GM12878 (cell line): Measurements from ENCODE around the gene RACGAP1. TPM values are rescaled to one million over a fixed set of nuclear protein-coding genes. Genes with fewer than 3 reads are reported as not detected.

Source experiments
- ATAC-seq: fragments of 200-7000 bp; cut with Tn5 transposase; 3 replicates; pipeline ENCODE4 v1.9.1; 2020; ENCODE audit warnings: mild to moderate bottlenecking, moderate library complexity
- BruUV-seq: library from RNA; stranded (reverse); fragments of 400-500 nt; replicated peaks from 2 replicates; lab custom pipeline; 2021; lab: Mats Ljungman, UMichigan
- CTCF ChIA-PET: fragments of 300-600 bp; sonication (Branson Sonifier 250); formaldehyde crosslinking; extraction: SDS; loops from one replicate; lab custom pipeline; 2021; ENCODE audit warnings: inconsistent platforms; lab: Yijun Ruan, JAX
- POLR2A ChIA-PET: fragments of 350-600 bp; formaldehyde crosslinking; extraction: SDS; loops from one replicate; lab custom pipeline; 2021; ENCODE audit warnings: inconsistent platforms; lab: Charles Lee
- RAD21 ChIA-PET: fragments of 300-600 bp; sonication (Branson Sonifier 250); formaldehyde crosslinking; loops from one replicate; lab custom pipeline; 2023; ENCODE audit warnings: antibody characterized with exemption; ENCODE audit not compliant: unreplicated experiment; lab: Charles Lee
- SMC1A ChIA-PET: fragments of 300-600 bp; sonication (Branson Sonifier 250); formaldehyde crosslinking; loops from one replicate; lab custom pipeline; 2023; ENCODE audit not compliant: unreplicated experiment, uncharacterized antibody; lab: Charles Lee
- DNase-seq: peaks from one replicate; pipeline ENCODE4 v3.0.0-alpha.2; 2011; ENCODE audit warnings: low read depth, low spot score
- FAIRE-seq: peaks from 3 replicates; lab custom pipeline; 2011; peaks lifted over from hg19 to GRCh38; lab: Jason Lieb, UNC
- H2AFZ ChIP-seq: 2 replicates; pipeline ENCODE4 v1.6.0; 2011; ENCODE audit warnings: low read depth, low read length, control low read depth; ENCODE audit not compliant: control insufficient read depth
- H3K27ac ChIP-seq: 2 replicates; pipeline ENCODE4 v1.5.1; 2011; ENCODE audit warnings: control low read depth; ENCODE audit not compliant: control insufficient read depth, insufficient read depth
- H3K27me3 ChIP-seq, 2 experiments: replicated peaks in 1 of 2; 2 replicates each; pipeline versions ENCODE4 v1.6.0 to v1.6.1; 2011; ENCODE audit warnings: low read length in 1 of 2; ENCODE audit not compliant: control insufficient read depth in 2 of 2, insufficient read depth in 2 of 2
- H3K36me3 ChIP-seq, 2 experiments: 2 replicates each; pipeline ENCODE4 v1.5.1; 2011; ENCODE audit warnings: low read length in 1 of 2; ENCODE audit not compliant: control insufficient read depth in 2 of 2, insufficient read depth in 2 of 2
- H3K4me1 ChIP-seq: 2 replicates; pipeline ENCODE4 v1.6.1; 2011; ENCODE audit warnings: mild to moderate bottlenecking, low read length, moderate library complexity, mixed read lengths; ENCODE audit not compliant: control insufficient read depth, insufficient read depth
- H3K4me2 ChIP-seq: 2 replicates; pipeline ENCODE4 v1.6.0; 2011; ENCODE audit warnings: control low read depth; ENCODE audit not compliant: control insufficient read depth, insufficient read depth
- H3K4me3 ChIP-seq: fragments of 200-600 bp; sonication (generic); 2 replicates; pipeline ENCODE4 v1.5.1; 2016
- H3K79me2 ChIP-seq: 2 replicates; pipeline ENCODE4 v1.6.0; 2011; ENCODE audit warnings: low read length; ENCODE audit not compliant: control insufficient read depth, insufficient read depth
- H3K9ac ChIP-seq: 2 replicates; pipeline ENCODE4 v1.8.0; 2011; ENCODE audit warnings: low read length, control low read depth, mixed read lengths; ENCODE audit not compliant: control insufficient read depth, insufficient read depth
- H3K9me3 ChIP-seq: replicated peaks from 3 replicates; pipeline ENCODE4 v1.5.1; 2011; ENCODE audit warnings: mild to moderate bottlenecking, low read length; ENCODE audit not compliant: control insufficient read depth, insufficient read depth
- H4K20me1 ChIP-seq: 2 replicates; pipeline ENCODE4 v1.6.0; 2011; ENCODE audit not compliant: control insufficient read depth, insufficient read depth
- DPF2 ChIP-seq: fragments of 450-650 bp; IDR thresholded peaks from 2 replicates; pipeline ENCODE4 v1.6.1; 2017; ENCODE audit warnings: mild to moderate bottlenecking
- JUNB ChIP-seq: IDR thresholded peaks from 2 replicates; pipeline ENCODE4 v1.6.1; 2016; ENCODE audit warnings: antibody characterized with exemption, mild to moderate bottlenecking
- WRNIP1 ChIP-seq: IDR thresholded peaks from 2 replicates; pipeline ENCODE4 v1.6.1; 2011; ENCODE audit warnings: low read depth, low read length, improper control_type of control experiment, borderline replicate concordance
- WGBS: methylation state at CpG from one replicate; pipeline ENCODE4 v1.1.6; 2016; ENCODE audit warnings: low lambda C conversion rate; ENCODE audit not compliant: insufficient replicate concordance, insufficient coverage; ENCODE audit errors: missing lambda C conversion rate; 5-methylcytosine and 5-hydroxymethylcytosine counted together
- in situ Hi-C: fragments of 300-500 bp; cut with MboI; formaldehyde crosslinking; loops from 9 replicates; pipeline ENCODE4 v1.14.3; 2018; ENCODE audit warnings: mixed read lengths
- intact Hi-C: fragments of 100-400 bp; cut with micrococcal nuclease; formaldehyde crosslinking; loops from one replicate; pipeline ENCODE4 v1.14.2; 2022; ENCODE audit not compliant: unreplicated experiment
- polyA plus RNA-seq, 11 experiments: library from polyadenylated mRNA; depleted of rRNA in 4 of 11; unstranded in 6 of 11; stranded (reverse) in 5 of 11; fragments of >200 nt; fragmentation: Nextera tagmentation in 4 of 11; fragmentation: Illumina TruSeq in 1 of 11; extraction: Ambion mirVana in 4 of 11; extraction: Trizol in 1 of 11; gene quantifications; 1 replicate in 1 of 11; 2 replicates in 10 of 11; pipeline versions ENCODE4 v1.2.1 to v1.2.3, GENCODE V29; 2011 to 2016; ENCODE audit warnings: inconsistent platforms in 2 of 11, missing spikeins in 2 of 11, low read depth in 1 of 11
- total RNA-seq, 4 experiments: library from RNA; depleted of rRNA in 3 of 4; stranded (reverse); fragments of >200 nt in 3 of 4; fragmentation: Illumina TruSeq in 1 of 4; extraction: Trizol in 1 of 4; gene quantifications; 2 replicates each; pipeline versions ENCODE4 v1.2.1 to v1.2.3, GENCODE V29; 2013 to 2021

The RACGAP1 gene
- total and polyA plus RNA-seq, 10 of the 15 experiments (the other 5 are each of a cell fraction or from before 2014, with no cell fraction given), result 32.4 to 87.9 (median 76.2) TPM

- DNase-seq (no peak), ATAC-seq (no peak), FAIRE-seq (no peak)
- Histone ChIP-seq H3K9me3 (no peaks in the 10 kb centered on the region), H4K20me1 (no peaks in the 10 kb centered on the region), H3K27me3 (no peaks in the 10 kb centered on the region), H3K79me2 (peaks cover 10% of the 10 kb centered on the region), H3K36me3 (peaks cover 4 to 24% of the 10 kb centered on the region in 2 experiments; a peak in 3 of 4 replicates), H3K4me2 (peak overlapping the region; percentile 41; the same call in 1 of the 2 replicates), H2AFZ (peak overlapping the region; percentile 31; the same call in 1 of the 2 replicates), H3K9ac (no peak overlapping the region), H3K27ac (peak overlapping the region; percentile 34; the same call in 1 of the 2 replicates), H3K4me1 (peaks cover 10% of the 10 kb centered on the region; the same call in 1 of the 2 replicates), H3K4me3 (no peak overlapping the region)
- POLR2A ChIA-PET, result no interaction called here
- in situ Hi-C loops, result no loop called here
- CTCF ChIA-PET, result interaction anchor here (1.1 to 2.7 kb wide), 9 partner anchors 11 to 72 kb away, joined by 3 to 11 read pairs (median 7); no protein-coding TSS in a partner anchor
- BruUV-seq, result no TSS peak
- SMC1A ChIA-PET, result interaction anchor here (0.8 to 2.1 kb wide), 6 partner anchors 10 to 50 kb away, joined by 3 to 6 read pairs (median 4); no protein-coding TSS in a partner anchor
- 91% methylated on average over 7 of the region's 7 CpGs for WGBS
- intact Hi-C loops, result no loop called here
- RAD21 ChIA-PET, result no interaction called here
- TF ChIP-seq JUNB, result no peak
These were observed 19.0 kb downstream of the RACGAP1 start for GRCh38 chr12:50006280-50006679.

GRCh38 chr12:50005175-50005574 is 20.1 kb downstream of the RACGAP1 start:
- H3K27ac ChIP-seq, result no peak overlapping the region
- no peaks in the 10 kb centered on the region for H3K9me3 ChIP-seq
- intact Hi-C loops (no loop called here), in situ Hi-C loops (no loop called here)
- H3K36me3 ChIP-seq, result peaks cover 7 to 33% of the 10 kb centered on the region in 2 experiments; a peak in 3 of 4 replicates
- H3K9ac ChIP-seq, result no peak overlapping the region
- H3K27me3 ChIP-seq, result no peaks in the 10 kb centered on the region
- no peak for ATAC-seq
- H3K4me2 ChIP-seq, result no peak overlapping the region
- peaks cover 10% of the 10 kb centered on the region for H3K79me2 ChIP-seq
- CTCF ChIA-PET, result interaction anchor here (0.8 to 2.7 kb wide), 7 partner anchors 29 to 70 kb away, joined by 3 to 11 read pairs (median 4); no protein-coding TSS in a partner anchor
- H3K4me3 ChIP-seq, result no peak overlapping the region
- BruUV-seq, result no TSS peak
- SMC1A ChIA-PET, result interaction anchor here (2.1 to 2.7 kb wide), 2 partner anchors 9 to 51 kb away, joined by 6 to 9 read pairs; no protein-coding TSS in a partner anchor
- RAD21 ChIA-PET, result no interaction called here
- POLR2A ChIA-PET, result no interaction called here
- H3K4me1 ChIP-seq, result peaks cover 10% of the 10 kb centered on the region; the same call in 1 of the 2 replicates
- 89% methylated on average over 3 of the region's 3 CpGs for WGBS
- TF ChIP-seq DPF2 (no peak), WRNIP1 (no peak)
- H2AFZ ChIP-seq, result no peak overlapping the region
- FAIRE-seq, result no peak
- H4K20me1 ChIP-seq, result no peaks in the 10 kb centered on the region
- no peak for DNase-seq
